GM12892 (cell line): Measurements from ENCODE around the gene FEM1B.

ENCODE experiments used
- DNase-seq: peaks from one replicate; pipeline ENCODE4 v3.0.0; 2011; ENCODE audit not compliant: insufficient read length
- FAIRE-seq: peaks from 2 replicates; lab custom pipeline; 2011; peaks lifted over from hg19 to GRCh38; lab: Jason Lieb, UNC
- POLR2A ChIP-seq: IDR thresholded peaks from 2 replicates; pipeline ENCODE4 v1.6.1; 2011; ENCODE audit warnings: low read depth, low read length, control low read depth
- POLR2AphosphoS5 ChIP-seq: IDR thresholded peaks from 2 replicates; pipeline ENCODE4 v1.6.1; 2011; ENCODE audit warnings: low read depth, low read length, control low read depth
- TAF1 ChIP-seq: IDR thresholded peaks from 2 replicates; pipeline ENCODE4 v1.6.1; 2011; ENCODE audit warnings: low read depth, mild to moderate bottlenecking, control low read depth, low read length, borderline replicate concordance

Gene FEM1B

DNA sequence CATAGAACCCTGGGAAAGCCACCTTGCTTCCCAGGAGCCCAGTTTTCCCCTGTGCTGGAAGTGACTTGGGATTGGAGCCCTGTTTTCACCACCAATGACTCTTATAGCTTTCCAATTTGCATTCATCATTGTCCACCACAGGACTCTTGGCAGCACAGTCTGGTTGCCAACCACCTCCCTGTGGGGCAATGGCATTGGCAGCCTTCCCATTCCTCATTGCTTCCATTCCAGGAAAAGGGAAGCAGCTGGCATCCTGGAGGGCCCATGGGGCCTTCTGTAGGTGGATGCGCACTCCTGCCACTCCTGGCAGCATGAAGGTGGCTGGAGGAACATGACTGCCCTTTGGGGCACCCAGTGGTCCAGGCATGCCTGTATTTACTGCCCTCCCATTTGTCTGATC, 57.7 kb downstream of the FEM1B start:
- FAIRE-seq (no peak), DNase-seq (no peak)
- no peak for TF ChIP-seq POLR2AphosphoS5
- TF ChIP-seq POLR2A, result no peak
- TF ChIP-seq TAF1, result no peak

GRCh38 chr15:68335655-68336054, 58.1 kb downstream of the FEM1B start:
- DNase-seq (no peak), FAIRE-seq (no peak)
- no peak for TF ChIP-seq POLR2A
- no peak for TF ChIP-seq TAF1
- no peak for TF ChIP-seq POLR2AphosphoS5

DNA sequence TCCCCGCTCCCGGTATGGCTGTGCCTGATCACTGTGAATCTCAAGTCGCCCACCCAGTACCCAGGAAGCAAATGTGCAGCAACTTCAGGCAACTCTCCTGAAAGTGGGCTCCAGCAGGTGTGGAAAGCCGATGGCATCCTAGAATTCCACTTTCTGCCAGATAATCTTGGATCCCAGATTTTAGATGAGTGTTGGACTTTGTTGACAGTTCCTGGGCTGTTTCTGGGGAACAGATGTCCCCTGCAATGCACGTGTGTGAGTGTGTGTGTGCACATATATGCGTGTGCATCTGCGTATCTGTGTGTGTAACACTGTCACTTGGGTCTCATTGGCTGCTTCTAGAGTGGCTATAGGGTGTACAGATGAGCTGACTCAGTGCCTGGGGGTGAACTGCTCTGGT, 59.0 kb downstream of the FEM1B start:
- FAIRE-seq (no peak), DNase-seq (no peak)
- no peak for TF ChIP-seq POLR2AphosphoS5
- TF ChIP-seq POLR2A, result no peak

DNA sequence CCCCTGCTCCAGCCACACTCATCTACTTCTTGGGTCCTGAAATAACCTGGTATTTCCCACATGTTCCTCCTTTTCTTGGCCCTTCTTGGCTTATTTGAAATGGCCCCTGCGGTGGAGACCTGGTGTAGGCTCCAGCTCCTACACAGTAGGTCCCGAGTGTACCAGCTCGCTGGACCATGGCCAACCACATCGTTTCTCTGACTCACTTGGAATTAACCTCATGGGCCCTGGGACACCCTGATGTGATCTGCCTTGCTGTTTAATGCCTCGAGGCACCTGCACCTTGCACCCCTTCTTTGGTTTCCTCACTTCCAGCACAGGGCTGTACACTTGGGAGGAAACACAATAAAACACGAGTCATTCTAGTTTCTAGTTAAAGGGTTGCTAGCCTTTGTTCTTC, 60.3 kb downstream of the FEM1B start:
- no peak for FAIRE-seq
- no peak for TF ChIP-seq TAF1
- TF ChIP-seq POLR2A, result no peak
- no peak for TF ChIP-seq POLR2AphosphoS5
- DNase-seq, result no peak

- no peak for FAIRE-seq
- TF ChIP-seq POLR2A, result no peak
- TF ChIP-seq POLR2AphosphoS5, result no peak
- no peak for TF ChIP-seq TAF1
Measured at GRCh38 chr15:68339481-68339880, 61.9 kb downstream of the FEM1B start.

DNA sequence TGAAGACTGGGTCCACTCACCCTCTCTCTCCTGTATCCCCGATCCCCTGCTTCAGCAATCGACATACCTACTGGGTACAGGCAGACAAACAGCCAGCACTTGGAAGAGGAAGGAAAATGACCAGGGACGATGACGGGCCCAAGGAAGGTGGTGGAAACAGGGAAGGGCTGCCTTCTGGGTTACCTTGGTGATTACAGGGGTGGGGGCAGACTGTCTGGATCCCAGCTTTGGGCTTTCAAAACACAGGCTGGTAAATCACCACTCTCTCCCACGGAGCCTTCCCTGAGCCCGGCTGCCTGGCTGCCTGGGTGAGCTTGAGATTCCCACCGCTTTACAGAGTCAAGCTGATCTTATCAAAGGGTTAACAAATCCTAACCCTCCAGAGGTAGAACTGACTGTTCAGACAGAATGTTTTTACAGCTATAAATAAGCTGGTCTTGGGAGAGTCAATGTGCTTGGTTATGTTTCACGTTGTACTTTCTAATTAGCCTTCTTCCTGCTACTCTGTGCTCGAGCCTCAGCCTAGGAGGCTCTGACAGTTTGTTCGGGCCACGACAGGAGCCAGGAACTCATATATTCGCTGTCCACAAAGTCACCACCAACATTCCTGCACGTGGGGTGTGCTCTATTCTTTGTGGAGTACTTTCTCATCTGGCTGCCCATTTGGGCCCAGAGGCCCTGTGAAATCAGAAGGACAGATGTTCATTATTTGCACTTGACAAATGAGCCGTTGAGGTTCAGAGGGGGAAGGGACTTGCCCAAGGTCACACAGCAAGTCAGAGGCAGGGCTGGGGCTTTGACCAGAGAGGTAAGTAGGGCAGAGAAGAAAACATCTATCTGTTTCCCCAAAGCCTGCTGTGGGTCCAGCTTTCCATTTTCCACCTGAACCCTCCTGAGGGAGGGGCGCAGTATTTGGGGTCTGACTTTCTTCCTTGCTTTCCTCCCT, 63.5 kb downstream of the FEM1B start:
- FAIRE-seq (no peak), DNase-seq (no peak)
- TF ChIP-seq POLR2A, result no peak
- no peak for TF ChIP-seq TAF1
- TF ChIP-seq POLR2AphosphoS5, result no peak

More at GRCh38 chr15:68339481-68339880, 61.9 kb downstream of the FEM1B start:
- no peak for DNase-seq

DNA sequence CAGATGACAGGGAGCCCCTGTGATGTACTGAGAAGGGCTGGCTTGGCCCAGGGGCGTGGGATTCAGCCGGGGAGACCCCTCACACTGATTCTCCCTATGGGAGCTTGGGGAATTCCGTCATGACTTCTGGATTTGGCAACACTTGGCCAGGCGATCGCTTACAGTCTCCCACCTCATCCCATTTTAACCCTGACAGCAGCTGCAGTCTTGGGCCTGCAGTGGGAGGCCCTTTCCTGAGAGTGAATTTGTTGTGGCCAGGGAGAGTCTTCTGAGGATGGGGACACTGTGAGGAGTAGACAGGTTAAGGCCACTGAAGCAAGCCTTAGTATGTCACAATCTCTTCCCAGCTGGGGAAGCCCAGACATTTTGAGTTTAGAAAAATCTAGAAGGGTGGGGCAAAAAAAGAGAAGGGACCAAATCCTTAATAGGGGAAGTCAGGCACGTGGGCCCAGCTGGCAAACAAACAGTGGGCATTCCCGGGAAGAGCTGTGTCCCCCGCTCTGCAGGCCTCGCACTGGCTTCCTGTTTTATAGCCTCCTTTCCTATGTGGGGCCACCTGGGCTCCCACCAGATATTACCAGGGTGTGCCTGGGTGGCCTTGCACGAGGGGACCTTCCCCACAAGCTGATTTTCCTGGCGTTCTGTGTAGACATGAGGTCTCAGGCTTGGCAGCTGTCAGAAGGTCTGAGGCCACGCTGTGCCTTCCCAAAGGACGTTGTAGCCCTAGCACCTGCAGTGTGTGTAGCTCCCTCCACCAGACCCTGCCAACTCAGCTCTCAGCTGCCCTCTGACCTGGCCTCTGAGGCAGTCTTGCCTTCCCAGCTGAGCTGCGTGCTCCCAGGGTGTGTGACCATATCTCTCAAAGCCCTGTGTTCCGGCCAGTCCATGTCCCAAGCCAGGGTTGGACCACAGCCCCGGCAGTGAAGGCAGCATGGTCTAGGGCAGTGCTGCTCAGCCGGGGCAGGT, 64.5 kb downstream of the FEM1B start:
- DNase-seq, result no peak
- FAIRE-seq, result no peak
- TF ChIP-seq TAF1 (no peak), POLR2AphosphoS5 (no peak), POLR2A (no peak)

DNA sequence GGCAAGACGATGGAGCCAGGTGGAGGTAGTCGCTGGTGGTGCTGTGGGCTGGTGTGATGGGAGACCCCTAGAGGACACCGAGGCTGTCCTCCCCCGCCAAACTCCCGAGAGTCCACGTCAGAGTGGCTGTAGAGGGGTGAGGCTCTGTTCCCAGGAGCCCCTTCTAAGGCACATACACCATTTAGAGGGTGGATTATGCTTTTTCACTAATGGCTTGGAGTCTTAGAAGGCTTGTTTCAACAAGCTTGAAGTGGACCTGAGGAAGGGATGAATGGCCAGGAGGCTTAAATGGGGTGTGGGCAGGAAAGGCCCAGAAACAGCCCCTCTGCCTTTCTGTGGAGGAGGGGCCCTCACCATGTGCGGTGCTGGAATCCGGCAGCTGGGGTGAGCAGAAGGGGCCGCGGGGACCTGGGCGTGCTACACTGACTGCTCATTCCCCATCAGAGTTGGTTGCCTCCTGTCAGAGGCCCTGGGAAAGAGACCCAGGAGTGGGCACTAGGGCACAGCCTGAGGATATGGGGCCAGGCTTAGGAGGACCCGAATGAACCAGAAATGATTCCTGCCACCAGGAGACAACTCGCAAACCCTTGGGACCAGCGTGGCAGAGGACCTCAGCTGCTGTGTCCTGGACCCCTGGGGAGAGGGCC, 66.2 kb downstream of the FEM1B start:
- DNase-seq (no peak), FAIRE-seq (no peak)
- TF ChIP-seq TAF1, result no peak

- DNase-seq (no peak), FAIRE-seq (no peak)
Measured at GRCh38 chr15:68344600-68344999, 67.1 kb downstream of the FEM1B start.

More at GRCh38 chr15:68344600-68344999, 67.1 kb downstream of the FEM1B start:
- no peak for TF ChIP-seq TAF1
- no peak for TF ChIP-seq POLR2AphosphoS5
- no peak for TF ChIP-seq POLR2A
